ENCODE results near the gene LRP2.

Gene LRP2

DNA sequence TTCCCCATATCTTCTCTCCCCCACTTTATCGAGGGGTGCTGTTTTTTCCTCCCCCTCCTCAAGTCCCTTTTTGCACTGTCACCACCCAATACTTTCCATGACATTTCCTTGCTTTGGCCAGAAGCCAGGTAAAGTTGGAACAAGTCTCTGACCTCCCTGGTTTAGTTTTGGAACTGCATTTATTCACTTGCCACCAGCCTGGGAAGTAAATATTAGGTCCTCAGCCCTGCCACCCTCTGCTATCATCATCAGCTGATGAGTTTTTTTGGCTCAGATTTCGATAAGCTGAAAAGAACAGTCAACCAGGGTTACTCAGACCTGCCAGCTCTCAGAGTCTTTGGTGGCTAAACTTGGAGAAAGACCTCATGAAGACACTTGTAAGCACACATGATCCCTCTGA is 246.0 kb downstream of the LRP2 start:
- ChIA-PET POLR2A (no interaction called here), CTCF (no interaction called here)
- Histone ChIP-seq H3K27ac (ENCODE audit: insufficient read depth in 1 of 2, low read depth in 1 of 2, low read length in 2 of 2, poor library complexity in 1 of 2, severe bottlenecking in 2 of 2) (no peak overlapping the region), H3K27me3 (replicated peaks in 2 of 5; ENCODE audit: control insufficient read depth in 4 of 5, insufficient read depth in 5 of 5, low read length in 4 of 5) (no peaks in the 10 kb centered on the region), H3K9me3 (ENCODE audit: control extremely low read depth in 1 of 5, control insufficient read depth in 4 of 5, insufficient read depth in 2 of 5, low read depth in 1 of 5, low read length in 4 of 5) (no peaks in the 10 kb centered on the region), H3K4me3 (ENCODE audit: control insufficient read depth in 1 of 7, extremely low read depth in 1 of 7, insufficient read depth in 4 of 7, low read depth in 2 of 7, low read length in 6 of 7) (no peak overlapping the region), H3K4me1 (ENCODE audit: control extremely low read depth in 1 of 4, control insufficient read depth in 4 of 4, insufficient read depth in 4 of 4, low read length in 3 of 4) (peaks cover 0 to 10% (median 2%) of the 10 kb centered on the region in 4 experiments), H3K36me3 (ENCODE audit: control insufficient read depth in 4 of 4, insufficient read depth in 4 of 4, low read length in 3 of 4) (no peaks in the 10 kb centered on the region)
- WGBS (ENCODE audit: insufficient coverage), result 40% methylated on average over 2 of the region's 2 CpGs
- DNase-seq, result no peak

DNA sequence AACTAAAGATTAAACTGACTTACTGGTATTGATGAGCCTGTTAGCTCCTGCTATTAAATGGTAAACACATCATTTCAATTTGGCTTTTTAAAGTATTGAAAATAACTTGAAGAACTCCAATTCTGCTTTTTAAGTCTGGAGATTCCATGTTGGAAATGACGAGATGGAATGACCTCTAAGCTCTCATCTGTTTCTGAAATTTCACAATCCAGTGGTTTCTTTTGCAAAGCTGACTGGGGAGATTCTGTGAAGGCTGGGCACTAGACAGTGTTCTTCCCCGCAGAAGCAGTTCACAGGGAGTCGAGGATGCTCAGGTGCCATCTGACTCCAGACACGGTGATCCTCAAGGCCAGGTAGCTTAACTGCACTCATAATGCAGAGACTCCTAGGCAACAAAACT is 248.3 kb downstream of the LRP2 start:
- CTCF ChIA-PET, result interaction anchor here (1.7 kb wide), 1 partner anchor 17 kb away, joined by 6 read pairs; no protein-coding TSS in a partner anchor
- POLR2A ChIA-PET, result no interaction called here
- H3K36me3 ChIP-seq (ENCODE audit: control insufficient read depth in 4 of 4, insufficient read depth in 4 of 4, low read length in 3 of 4), result no peaks in the 10 kb centered on the region
- no peaks in the 10 kb centered on the region for H3K27me3 ChIP-seq (replicated peaks in 2 of 5; ENCODE audit: control insufficient read depth in 4 of 5, insufficient read depth in 5 of 5, low read length in 4 of 5)
- no peak overlapping the region for H3K4me3 ChIP-seq (ENCODE audit: control insufficient read depth in 1 of 7, extremely low read depth in 1 of 7, insufficient read depth in 4 of 7, low read depth in 2 of 7, low read length in 6 of 7)
- 100% methylated on average over 4 of the region's 4 CpGs for WGBS (ENCODE audit: insufficient coverage)
- peaks cover 7 to 20% (median 8%) of the 10 kb centered on the region in 4 experiments for H3K4me1 ChIP-seq (ENCODE audit: control extremely low read depth in 1 of 4, control insufficient read depth in 4 of 4, insufficient read depth in 4 of 4, low read length in 3 of 4)
- no peak for DNase-seq
- H3K9me3 ChIP-seq (ENCODE audit: control extremely low read depth in 1 of 5, control insufficient read depth in 4 of 5, insufficient read depth in 2 of 5, low read depth in 1 of 5, low read length in 4 of 5), result no peaks in the 10 kb centered on the region
- no peak overlapping the region for H3K27ac ChIP-seq (ENCODE audit: insufficient read depth in 1 of 2, low read depth in 1 of 2, low read length in 2 of 2, poor library complexity in 1 of 2, severe bottlenecking in 2 of 2)

DNA sequence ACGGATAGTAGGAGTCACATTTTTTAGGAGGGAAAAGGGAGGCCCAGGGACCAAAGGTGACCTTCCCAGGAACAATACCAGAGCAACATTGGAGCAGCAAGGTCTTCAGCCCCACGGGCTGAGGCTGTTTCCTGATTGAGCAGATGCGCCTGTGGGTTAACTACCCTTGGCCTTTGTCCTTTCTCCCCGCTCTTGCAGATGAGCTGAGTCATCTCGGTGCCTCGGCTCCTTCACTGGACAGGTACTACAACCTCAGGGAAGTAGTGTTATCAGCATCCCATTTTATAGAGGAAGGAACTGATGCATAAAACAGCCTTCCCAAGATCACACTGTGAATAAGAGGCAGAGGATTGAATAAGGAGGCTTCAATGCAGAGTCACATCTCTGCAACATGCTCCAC is 249.5 kb downstream of the LRP2 start:
- Histone ChIP-seq H3K27ac (ENCODE audit: insufficient read depth in 1 of 2, low read depth in 1 of 2, low read length in 2 of 2, poor library complexity in 1 of 2, severe bottlenecking in 2 of 2) (no peak overlapping the region), H3K27me3 (replicated peaks in 2 of 5; ENCODE audit: control insufficient read depth in 4 of 5, insufficient read depth in 5 of 5, low read length in 4 of 5) (no peaks in the 10 kb centered on the region), H3K36me3 (ENCODE audit: control insufficient read depth in 4 of 4, insufficient read depth in 4 of 4, low read length in 3 of 4) (no peaks in the 10 kb centered on the region), H3K4me1 (ENCODE audit: control extremely low read depth in 1 of 4, control insufficient read depth in 4 of 4, insufficient read depth in 4 of 4, low read length in 3 of 4) (peaks cover 13 to 28% (median 19%) of the 10 kb centered on the region in 4 experiments), H3K4me3 (ENCODE audit: control insufficient read depth in 1 of 7, extremely low read depth in 1 of 7, insufficient read depth in 4 of 7, low read depth in 2 of 7, low read length in 6 of 7) (no peak overlapping the region), H3K9me3 (ENCODE audit: control extremely low read depth in 1 of 5, control insufficient read depth in 4 of 5, insufficient read depth in 2 of 5, low read depth in 1 of 5, low read length in 4 of 5) (no peaks in the 10 kb centered on the region)
- CTCF ChIA-PET, result no interaction called here
- 100% methylated on average over 6 of the region's 6 CpGs for WGBS (ENCODE audit: insufficient coverage)
- POLR2A ChIA-PET, result no interaction called here
- DNase-seq, result no peak

DNA sequence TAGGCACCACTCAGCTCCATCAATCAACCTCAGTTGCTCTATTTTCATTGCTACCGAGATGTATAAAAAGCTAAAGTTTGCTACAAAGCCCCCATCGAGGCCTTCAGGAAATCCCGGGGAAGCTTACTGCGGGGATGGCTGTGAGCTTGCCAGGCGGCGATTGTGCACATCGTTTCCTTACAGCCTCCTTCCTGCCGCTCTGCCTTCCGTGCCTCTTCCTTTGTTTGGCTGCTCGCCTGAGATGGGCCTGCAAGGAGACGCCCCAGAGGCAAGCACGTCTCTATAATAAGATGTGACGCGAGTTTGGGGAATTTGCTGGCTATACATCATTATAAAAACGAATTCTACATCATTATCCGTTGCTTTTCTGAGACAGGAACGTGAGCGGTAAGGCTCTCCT is 251.4 kb downstream of the LRP2 start:
- Histone ChIP-seq H3K9me3 (ENCODE audit: control extremely low read depth in 1 of 5, control insufficient read depth in 4 of 5, insufficient read depth in 2 of 5, low read depth in 1 of 5, low read length in 4 of 5) (no peaks in the 10 kb centered on the region), H3K4me3 (ENCODE audit: control insufficient read depth in 1 of 7, extremely low read depth in 1 of 7, insufficient read depth in 4 of 7, low read depth in 2 of 7, low read length in 6 of 7) (peak overlapping the region in 2 of 7 experiments; percentile 3 to 6), H3K4me1 (ENCODE audit: control extremely low read depth in 1 of 4, control insufficient read depth in 4 of 4, insufficient read depth in 4 of 4, low read length in 3 of 4) (peaks cover 32 to 47% (median 37%) of the 10 kb centered on the region in 4 experiments), H3K36me3 (ENCODE audit: control insufficient read depth in 4 of 4, insufficient read depth in 4 of 4, low read length in 3 of 4) (no peaks in the 10 kb centered on the region), H3K27ac (ENCODE audit: insufficient read depth in 1 of 2, low read depth in 1 of 2, low read length in 2 of 2, poor library complexity in 1 of 2, severe bottlenecking in 2 of 2) (no peak overlapping the region), H3K27me3 (replicated peaks in 2 of 5; ENCODE audit: control insufficient read depth in 4 of 5, insufficient read depth in 5 of 5, low read length in 4 of 5) (no peaks in the 10 kb centered on the region)
- ChIA-PET CTCF (interaction anchor here (1.0 to 5.8 kb wide), 16 partner anchors 8 to 286 kb away, joined by 3 to 39 read pairs (median 14); no protein-coding TSS in a partner anchor), POLR2A (no interaction called here)
- 17% methylated on average over 12 of the region's 18 CpGs for WGBS (ENCODE audit: insufficient coverage)
- peak in 2 of 3 donors; percentile 33 to 48 for DNase-seq

DNA sequence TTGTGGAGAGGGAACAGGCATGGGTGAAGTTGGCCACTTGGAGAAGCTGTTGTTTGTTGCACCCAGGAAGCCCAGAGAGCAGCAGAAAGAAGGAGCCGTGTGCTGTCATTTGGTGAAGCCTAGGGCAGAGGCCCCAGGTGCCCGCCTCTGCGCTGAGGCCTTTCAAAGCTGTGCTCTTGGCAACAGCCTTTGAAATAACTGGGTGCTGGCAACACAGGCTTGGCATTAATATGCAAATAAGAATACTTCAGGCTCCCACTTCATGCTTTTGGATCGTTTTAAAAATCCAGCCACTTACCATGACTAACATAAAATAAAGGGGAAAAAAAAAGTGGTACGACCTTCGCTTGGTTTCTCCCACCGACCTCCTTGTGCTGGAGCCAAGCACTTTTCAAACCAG is 251.9 kb downstream of the LRP2 start:
- CTCF ChIA-PET, result interaction anchor here (0.6 to 5.8 kb wide), 19 partner anchors 8 to 286 kb away, joined by 3 to 39 read pairs (median 14); no protein-coding TSS in a partner anchor
- Histone ChIP-seq H3K36me3 (ENCODE audit: control insufficient read depth in 4 of 4, insufficient read depth in 4 of 4, low read length in 3 of 4) (no peaks in the 10 kb centered on the region), H3K4me1 (ENCODE audit: control extremely low read depth in 1 of 4, control insufficient read depth in 4 of 4, insufficient read depth in 4 of 4, low read length in 3 of 4) (peaks cover 36 to 52% (median 41%) of the 10 kb centered on the region in 4 experiments), H3K4me3 (ENCODE audit: control insufficient read depth in 1 of 7, extremely low read depth in 1 of 7, insufficient read depth in 4 of 7, low read depth in 2 of 7, low read length in 6 of 7) (no peak overlapping the region), H3K9me3 (ENCODE audit: control extremely low read depth in 1 of 5, control insufficient read depth in 4 of 5, insufficient read depth in 2 of 5, low read depth in 1 of 5, low read length in 4 of 5) (no peaks in the 10 kb centered on the region), H3K27ac (ENCODE audit: insufficient read depth in 1 of 2, low read depth in 1 of 2, low read length in 2 of 2, poor library complexity in 1 of 2, severe bottlenecking in 2 of 2) (no peak overlapping the region), H3K27me3 (replicated peaks in 2 of 5; ENCODE audit: control insufficient read depth in 4 of 5, insufficient read depth in 5 of 5, low read length in 4 of 5) (no peaks in the 10 kb centered on the region)
- WGBS (ENCODE audit: insufficient coverage), result 93% methylated on average over 3 of the region's 7 CpGs
- POLR2A ChIA-PET, result no interaction called here
- DNase-seq, result no peak

DNA sequence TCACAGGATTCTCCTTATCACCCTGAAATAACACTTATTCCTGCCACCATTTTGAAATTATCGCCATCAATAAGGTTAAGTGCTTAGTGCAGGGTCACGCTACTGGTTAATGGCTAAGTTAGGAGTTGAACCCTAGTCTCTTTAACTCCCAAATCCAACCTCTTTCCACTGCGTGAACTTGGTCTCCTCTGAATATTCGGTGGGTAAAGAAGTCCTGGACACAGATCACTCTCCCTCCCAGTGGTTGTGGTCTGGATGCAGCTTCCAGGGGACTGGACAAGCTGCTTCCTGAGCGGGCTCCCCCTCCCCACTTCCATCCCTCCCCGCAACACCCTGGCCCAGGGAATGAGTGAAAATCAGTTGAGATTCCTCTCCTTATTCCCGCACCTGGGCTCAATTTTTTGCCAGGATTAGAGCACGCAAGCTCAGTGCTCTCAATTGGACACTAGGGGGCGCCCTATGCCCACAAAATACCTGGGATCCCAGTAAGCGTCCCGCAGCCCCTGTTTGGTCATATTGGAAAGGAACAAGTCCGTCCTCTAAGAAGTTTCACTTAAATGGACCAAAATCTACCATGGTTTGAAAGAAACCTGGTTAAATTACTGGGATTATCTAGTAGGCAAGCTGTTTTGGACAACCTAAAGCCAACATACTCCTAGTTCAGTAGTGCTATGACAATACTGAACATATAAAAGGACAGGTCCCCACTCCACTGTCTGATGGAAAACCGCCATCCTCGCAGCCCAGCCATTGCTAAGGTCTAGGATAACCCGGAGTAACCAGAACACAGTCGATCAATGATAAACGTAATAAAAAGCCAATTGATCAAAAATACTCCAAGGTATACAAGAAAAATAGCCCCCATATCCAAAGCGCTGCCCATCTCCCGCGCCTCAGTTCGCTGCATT is 252.6 kb downstream of the LRP2 start:
- Histone ChIP-seq H3K36me3 (ENCODE audit: control insufficient read depth in 4 of 4, insufficient read depth in 4 of 4, low read length in 3 of 4) (no peaks in the 10 kb centered on the region), H3K9me3 (ENCODE audit: control extremely low read depth in 1 of 5, control insufficient read depth in 4 of 5, insufficient read depth in 2 of 5, low read depth in 1 of 5, low read length in 4 of 5) (no peaks in the 10 kb centered on the region), H3K4me1 (ENCODE audit: control extremely low read depth in 1 of 4, control insufficient read depth in 4 of 4, insufficient read depth in 4 of 4, low read length in 3 of 4) (peaks cover 41 to 57% (median 46%) of the 10 kb centered on the region in 4 experiments), H3K27me3 (replicated peaks in 2 of 5; ENCODE audit: control insufficient read depth in 4 of 5, insufficient read depth in 5 of 5, low read length in 4 of 5) (no peaks in the 10 kb centered on the region), H3K4me3 (ENCODE audit: control insufficient read depth in 1 of 7, extremely low read depth in 1 of 7, insufficient read depth in 4 of 7, low read depth in 2 of 7, low read length in 6 of 7) (peak overlapping the region in 2 of 7 experiments; percentile 21 to 25), H3K27ac (ENCODE audit: insufficient read depth in 1 of 2, low read depth in 1 of 2, low read length in 2 of 2, poor library complexity in 1 of 2, severe bottlenecking in 2 of 2) (no peak overlapping the region)
- 56% methylated on average over 19 of the region's 21 CpGs for WGBS (ENCODE audit: insufficient coverage)
- POLR2A ChIA-PET, result no interaction called here
- DNase-seq, result peak; percentile 81 to 85 (median 84)
- CTCF ChIA-PET, result interaction anchor here (0.6 to 5.8 kb wide), 25 partner anchors 9 to 819 kb away, joined by 3 to 39 read pairs (median 7); no protein-coding TSS in a partner anchor

Measured in common myeloid progenitor, CD34-positive (primary cell).